Neural cell (in vitro differentiated cells): ENCODE measurements around the gene LHFPL6. TPM values are rescaled to one million over a fixed set of nuclear protein-coding genes. Genes with fewer than 3 reads are reported as not detected.

ENCODE experiments used
- H2AFZ ChIP-seq: fragments of 200-600, 300-800 bp; sonication (generic), shearing (Covaris generic); 2 replicates; pipeline ENCODE4 v1.6.0; 2014; ENCODE audit warnings: low read depth, mild to moderate bottlenecking, antibody characterized with exemption, low read length, moderate library complexity
- H3F3A ChIP-seq: fragments of 200-600 bp; shearing (Covaris generic); 2 replicates; pipeline ENCODE4 v1.6.1; 2016; ENCODE audit warnings: mild to moderate bottlenecking, moderate library complexity, mixed read lengths, antibody characterized with exemption, low read length; ENCODE audit not compliant: insufficient read depth, poor library complexity, severe bottlenecking
- H3K27ac ChIP-seq: fragments of 200-600, 300-800 bp; sonication (generic), shearing (Covaris generic); 2 replicates; pipeline ENCODE4 v1.5.1; 2014; ENCODE audit warnings: mild to moderate bottlenecking, low read length, moderate library complexity
- H3K27me3 ChIP-seq: fragments of 300-800, 200-600 bp; sonication (generic), shearing (Covaris generic); 2 replicates; pipeline ENCODE4 v1.6.0; 2014; ENCODE audit warnings: mild to moderate bottlenecking, low read depth, low read length, moderate library complexity; ENCODE audit not compliant: insufficient read depth
- H3K36me3 ChIP-seq: fragments of 300-800, 200-600 bp; sonication (generic), shearing (Covaris generic); 2 replicates; pipeline ENCODE4 v1.5.1; 2014; ENCODE audit warnings: mild to moderate bottlenecking, antibody characterized with exemption, low read length, moderate library complexity; ENCODE audit not compliant: insufficient read depth
- H3K4me2 ChIP-seq: fragments of 300-800, 200-600 bp; sonication (generic), shearing (Covaris generic); 2 replicates; pipeline ENCODE4 v1.6.0; 2014; ENCODE audit warnings: mild to moderate bottlenecking, low read length
- H3K4me3 ChIP-seq: fragments of 300-800, 200-600 bp; sonication (generic), shearing (Covaris generic); 2 replicates; pipeline ENCODE4 v1.5.1; 2014; ENCODE audit warnings: mild to moderate bottlenecking, low read length, moderate library complexity
- H3K79me2 ChIP-seq: fragments of 200-600 bp; shearing (Covaris generic); replicated peaks from 2 replicates; pipeline ENCODE4 v1.6.0; 2014; ENCODE audit warnings: mild to moderate bottlenecking, low read length, moderate library complexity; ENCODE audit not compliant: insufficient read depth
- H3K9ac ChIP-seq: fragments of 300-800, 200-600 bp; sonication (generic), shearing (Covaris generic); 2 replicates; pipeline ENCODE4 v1.6.1; 2016; ENCODE audit warnings: mild to moderate bottlenecking, low read length, mixed read lengths
- H3K9me2 ChIP-seq: fragments of 200-600 bp; shearing (Covaris generic); 2 replicates; pipeline ENCODE4 v1.6.1; 2016; ENCODE audit warnings: mild to moderate bottlenecking, low read length, mixed read lengths; ENCODE audit not compliant: insufficient read depth
- H3K9me3 ChIP-seq: fragments of 200-600, 300-800 bp; sonication (generic), shearing (Covaris generic); 2 replicates; pipeline ENCODE4 v1.6.1; 2016; ENCODE audit warnings: mild to moderate bottlenecking, mixed run types, low read length, moderate library complexity, mixed read lengths
- H4K20me1 ChIP-seq: fragments of 200-600 bp; shearing (Covaris generic); 2 replicates; pipeline ENCODE4 v1.6.1; 2016; ENCODE audit warnings: mild to moderate bottlenecking, mixed run types; ENCODE audit not compliant: insufficient read depth
- EP300 ChIP-seq: fragments of 450-650 bp; conservative IDR thresholded peaks from 2 replicates; pipeline ENCODE4 v1.6.1; 2014; ENCODE audit warnings: antibody characterized with exemption, mild to moderate bottlenecking, moderate library complexity; ENCODE audit not compliant: poor library complexity, severe bottlenecking
- EZH2 ChIP-seq: fragments of 200-600, 300-800 bp; shearing (Covaris generic), sonication (generic); IDR thresholded peaks from 2 replicates; pipeline ENCODE4 v1.6.1; 2014; ENCODE audit warnings: antibody characterized with exemption, low read length, borderline replicate concordance, mild to moderate bottlenecking; ENCODE audit not compliant: insufficient read depth, poor library complexity, severe bottlenecking
- MXI1 ChIP-seq: fragments of 450-650 bp; conservative IDR thresholded peaks from 2 replicates; pipeline ENCODE4 v1.6.1; 2014; ENCODE audit warnings: antibody characterized with exemption, mild to moderate bottlenecking; ENCODE audit not compliant: poor library complexity, severe bottlenecking
- POLR2AphosphoS5 ChIP-seq: IDR thresholded peaks from 2 replicates; pipeline ENCODE4 v1.6.1; 2012
- RAD21 ChIP-seq: fragments of 450-650 bp; conservative IDR thresholded peaks from 2 replicates; pipeline ENCODE4 v1.6.1; 2014; ENCODE audit warnings: antibody characterized with exemption, mild to moderate bottlenecking, moderate library complexity
- SMC3 ChIP-seq: fragments of 450-650 bp; conservative IDR thresholded peaks from 2 replicates; pipeline ENCODE4 v1.6.1; 2014; ENCODE audit warnings: antibody characterized with exemption, mild to moderate bottlenecking, moderate library complexity; ENCODE audit not compliant: poor library complexity
- TAF1 ChIP-seq: IDR thresholded peaks from 2 replicates; pipeline ENCODE4 v1.6.1; 2012; ENCODE audit warnings: low read depth
- polyA plus RNA-seq: library from polyadenylated mRNA; depleted of rRNA; stranded (reverse); fragments of >200 nt; gene quantifications from 2 replicates; pipeline ENCODE4 v1.2.3, GENCODE V29; 2014
- TF ChIP-seq, protein P1 (sequence below): IDR thresholded peaks from 2 replicates; pipeline ENCODE4 v1.6.1; 2012; ENCODE audit warnings: borderline replicate concordance
- TF ChIP-seq, protein P2 (sequence below): fragments of 450-650 bp; IDR thresholded peaks from 2 replicates; pipeline ENCODE4 v1.5.1; 2014; ENCODE audit warnings: antibody characterized with exemption, mild to moderate bottlenecking, moderate library complexity; ENCODE audit not compliant: poor library complexity, severe bottlenecking

Gene LHFPL6
- polyA plus RNA-seq, 1 donor from 2014 or later, result 36.3 TPM

- Histone ChIP-seq H3K9me3 (no peaks in the 10 kb centered on the region), H3K27ac (no peak overlapping the region), H3K9ac (no peak overlapping the region), H2AFZ (no peak overlapping the region), H3F3A (no peaks in the 10 kb centered on the region), H3K4me3 (no peak overlapping the region), H3K27me3 (no peaks in the 10 kb centered on the region), H3K36me3 (no peaks in the 10 kb centered on the region), H3K9me2 (no peaks in the 10 kb centered on the region), H3K79me2 (no peaks in the 10 kb centered on the region), H3K4me2 (no peak overlapping the region), H4K20me1 (no peaks in the 10 kb centered on the region)
- TF ChIP-seq EP300, result no peak
- TF ChIP-seq, protein P1, sequence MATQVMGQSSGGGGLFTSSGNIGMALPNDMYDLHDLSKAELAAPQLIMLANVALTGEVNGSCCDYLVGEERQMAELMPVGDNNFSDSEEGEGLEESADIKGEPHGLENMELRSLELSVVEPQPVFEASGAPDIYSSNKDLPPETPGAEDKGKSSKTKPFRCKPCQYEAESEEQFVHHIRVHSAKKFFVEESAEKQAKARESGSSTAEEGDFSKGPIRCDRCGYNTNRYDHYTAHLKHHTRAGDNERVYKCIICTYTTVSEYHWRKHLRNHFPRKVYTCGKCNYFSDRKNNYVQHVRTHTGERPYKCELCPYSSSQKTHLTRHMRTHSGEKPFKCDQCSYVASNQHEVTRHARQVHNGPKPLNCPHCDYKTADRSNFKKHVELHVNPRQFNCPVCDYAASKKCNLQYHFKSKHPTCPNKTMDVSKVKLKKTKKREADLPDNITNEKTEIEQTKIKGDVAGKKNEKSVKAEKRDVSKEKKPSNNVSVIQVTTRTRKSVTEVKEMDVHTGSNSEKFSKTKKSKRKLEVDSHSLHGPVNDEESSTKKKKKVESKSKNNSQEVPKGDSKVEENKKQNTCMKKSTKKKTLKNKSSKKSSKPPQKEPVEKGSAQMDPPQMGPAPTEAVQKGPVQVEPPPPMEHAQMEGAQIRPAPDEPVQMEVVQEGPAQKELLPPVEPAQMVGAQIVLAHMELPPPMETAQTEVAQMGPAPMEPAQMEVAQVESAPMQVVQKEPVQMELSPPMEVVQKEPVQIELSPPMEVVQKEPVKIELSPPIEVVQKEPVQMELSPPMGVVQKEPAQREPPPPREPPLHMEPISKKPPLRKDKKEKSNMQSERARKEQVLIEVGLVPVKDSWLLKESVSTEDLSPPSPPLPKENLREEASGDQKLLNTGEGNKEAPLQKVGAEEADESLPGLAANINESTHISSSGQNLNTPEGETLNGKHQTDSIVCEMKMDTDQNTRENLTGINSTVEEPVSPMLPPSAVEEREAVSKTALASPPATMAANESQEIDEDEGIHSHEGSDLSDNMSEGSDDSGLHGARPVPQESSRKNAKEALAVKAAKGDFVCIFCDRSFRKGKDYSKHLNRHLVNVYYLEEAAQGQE, result no peak
- no peak for TF ChIP-seq MXI1
- no peak for TF ChIP-seq RAD21
- TF ChIP-seq, protein P2, sequence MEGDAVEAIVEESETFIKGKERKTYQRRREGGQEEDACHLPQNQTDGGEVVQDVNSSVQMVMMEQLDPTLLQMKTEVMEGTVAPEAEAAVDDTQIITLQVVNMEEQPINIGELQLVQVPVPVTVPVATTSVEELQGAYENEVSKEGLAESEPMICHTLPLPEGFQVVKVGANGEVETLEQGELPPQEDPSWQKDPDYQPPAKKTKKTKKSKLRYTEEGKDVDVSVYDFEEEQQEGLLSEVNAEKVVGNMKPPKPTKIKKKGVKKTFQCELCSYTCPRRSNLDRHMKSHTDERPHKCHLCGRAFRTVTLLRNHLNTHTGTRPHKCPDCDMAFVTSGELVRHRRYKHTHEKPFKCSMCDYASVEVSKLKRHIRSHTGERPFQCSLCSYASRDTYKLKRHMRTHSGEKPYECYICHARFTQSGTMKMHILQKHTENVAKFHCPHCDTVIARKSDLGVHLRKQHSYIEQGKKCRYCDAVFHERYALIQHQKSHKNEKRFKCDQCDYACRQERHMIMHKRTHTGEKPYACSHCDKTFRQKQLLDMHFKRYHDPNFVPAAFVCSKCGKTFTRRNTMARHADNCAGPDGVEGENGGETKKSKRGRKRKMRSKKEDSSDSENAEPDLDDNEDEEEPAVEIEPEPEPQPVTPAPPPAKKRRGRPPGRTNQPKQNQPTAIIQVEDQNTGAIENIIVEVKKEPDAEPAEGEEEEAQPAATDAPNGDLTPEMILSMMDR, result no peak
- TF ChIP-seq EZH2, result no peak
- no peak for TF ChIP-seq SMC3
- TF ChIP-seq POLR2AphosphoS5, result no peak
- no peak for TF ChIP-seq TAF1
These were observed 30.0 kb upstream of the LHFPL6 start for GRCh38 chr13:39632994-39633393.

GRCh38 chr13:39631307-39631706 lies 28.3 kb upstream of the LHFPL6 start:
- H3K9me3 ChIP-seq, result no peaks in the 10 kb centered on the region
- TF ChIP-seq, protein P1, result no peak
- TF ChIP-seq EZH2, result no peak
- TF ChIP-seq MXI1, result no peak
- TF ChIP-seq, protein P2, result no peak
- no peak for TF ChIP-seq RAD21
- no peak for TF ChIP-seq POLR2AphosphoS5
- no peak for TF ChIP-seq EP300
- TF ChIP-seq SMC3, result no peak
- TF ChIP-seq TAF1, result no peak
- H3K36me3 ChIP-seq, result no peaks in the 10 kb centered on the region
- H3K79me2 ChIP-seq, result no peaks in the 10 kb centered on the region
- no peaks in the 10 kb centered on the region for H3F3A ChIP-seq
- no peak overlapping the region for H3K4me3 ChIP-seq
- no peak overlapping the region for H2AFZ ChIP-seq
- H3K9me2 ChIP-seq, result no peaks in the 10 kb centered on the region
- H4K20me1 ChIP-seq, result no peaks in the 10 kb centered on the region
- H3K27me3 ChIP-seq, result no peaks in the 10 kb centered on the region
- no peak overlapping the region for H3K9ac ChIP-seq
- H3K27ac ChIP-seq, result no peak overlapping the region
- no peak overlapping the region for H3K4me2 ChIP-seq
